Measurements from ENCODE around the gene VARS1.
"Not testable (repeated sequence)": the region's sequence is repeated elsewhere in the genome, so short reads cannot be mapped to it uniquely, and the experiment has no call there.

Gene VARS1

DNA sequence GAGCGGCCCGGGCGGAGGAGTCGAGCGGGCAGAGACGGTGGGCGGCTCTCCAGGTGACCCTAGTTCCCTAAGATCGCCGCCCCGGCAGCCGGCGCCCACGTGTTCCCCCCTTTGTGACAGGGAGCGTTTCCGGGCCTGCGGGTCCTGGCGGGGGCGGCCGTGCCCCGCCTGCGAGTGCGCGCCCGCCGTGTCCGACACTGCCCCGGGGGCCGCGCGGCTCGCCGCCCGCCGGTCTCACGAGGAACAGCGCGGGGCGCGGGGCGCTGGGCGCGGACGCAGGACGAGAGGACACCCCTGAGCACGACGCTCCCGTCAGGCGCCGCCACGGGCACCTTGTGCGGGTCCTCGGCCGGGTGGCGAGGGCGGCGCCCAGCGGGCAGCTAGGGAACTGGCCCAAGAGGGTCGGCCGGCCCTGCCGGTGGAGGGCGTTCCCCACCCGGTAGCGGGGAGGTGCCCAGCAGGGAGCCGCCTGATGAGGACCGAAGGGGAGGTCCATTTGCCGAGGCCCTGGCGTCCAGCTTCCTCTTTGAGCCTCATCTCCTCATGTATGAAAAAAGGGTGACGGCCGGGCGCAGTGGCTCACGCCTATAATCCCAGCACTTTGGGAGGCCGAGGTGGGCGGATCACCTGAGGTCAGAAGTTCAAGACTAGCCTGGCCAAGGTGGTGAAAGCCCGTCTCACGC is at the start of gene VARS1:
VARS1 (minus strand) TSS at position 137 of the 683 bp plus-strand sequence. CDS start 535 bp downstream, outside the sequence.
- H3K36me3 ChIP-seq (ENCODE audit: control insufficient read depth, low read length) = peaks cover 53% of the 10 kb centered on the region
- H3K9me2 ChIP-seq (replicated peaks; ENCODE audit: control insufficient read depth, low read length) = no peaks in the 10 kb centered on the region
- H4K20me1 ChIP-seq (ENCODE audit: control insufficient read depth, insufficient read depth, low read depth, low read length) = no peaks in the 10 kb centered on the region
- H3K27me3 ChIP-seq (ENCODE audit: control insufficient read depth, low read length) = no peaks in the 10 kb centered on the region
- H3K27ac ChIP-seq (ENCODE audit: low read depth, low read length) = peak within 1 kb of the TSS; percentile 71
- H3K9me3 ChIP-seq (ENCODE audit: control insufficient read depth, insufficient read depth, low read length) = no peaks in the 10 kb centered on the region
- H3K4me2 ChIP-seq (ENCODE audit: low read length) = peak within 1 kb of the TSS; percentile 89
- TF ChIP-seq CTCF (IDR thresholded peaks at IDR 0.05; ENCODE audit: low read depth, low read length, poor library complexity, severe bottlenecking) = peak; percentile 68
- TF ChIP-seq EZH2phosphoT487 (IDR thresholded peaks at IDR 0.05; ENCODE audit: borderline replicate concordance, low read length) = no peak
- peaks cover 38% of the 10 kb centered on the region for H3K79me2 ChIP-seq (ENCODE audit: control insufficient read depth, low read length)
- H3F3A ChIP-seq (ENCODE audit: control insufficient read depth, insufficient read depth) = peaks cover 17% of the 10 kb centered on the region
- peak within 1 kb of the TSS; percentile 97 for H3K4me3 ChIP-seq (ENCODE audit: low read length)
- H3K4me1 ChIP-seq (ENCODE audit: control insufficient read depth, low read length) = peaks cover 46% of the 10 kb centered on the region

- Histone ChIP-seq H3K79me2 (ENCODE audit: control insufficient read depth, low read length) (no peaks in the 10 kb centered on the region), H3K4me1 (ENCODE audit: control insufficient read depth, low read length) (no peaks in the 10 kb centered on the region), H3K27ac (ENCODE audit: low read depth, low read length) (no peak overlapping the region)
Observed at GRCh38 chr6:31844507-31844906, 49.0 kb upstream of the VARS1 start.

GRCh38 chr6:31842053-31842452 is 46.5 kb upstream of the VARS1 start:
- Histone ChIP-seq H3K4me3 (ENCODE audit: low read length) (no peak overlapping the region), H3K36me3 (ENCODE audit: control insufficient read depth, low read length) (peaks cover 51% of the 10 kb centered on the region), H3K79me2 (ENCODE audit: control insufficient read depth, low read length) (peaks cover 21% of the 10 kb centered on the region), H3K4me1 (ENCODE audit: control insufficient read depth, low read length) (peaks cover 19% of the 10 kb centered on the region), H4K20me1 (ENCODE audit: control insufficient read depth, insufficient read depth, low read depth, low read length) (peaks cover 19% of the 10 kb centered on the region), H3K9me2 (replicated peaks; ENCODE audit: control insufficient read depth, low read length) (no peaks in the 10 kb centered on the region), H3K27ac (ENCODE audit: low read depth, low read length) (no peak overlapping the region), H3K4me2 (ENCODE audit: low read length) (no peak overlapping the region), H3K9me3 (ENCODE audit: control insufficient read depth, insufficient read depth, low read length) (no peaks in the 10 kb centered on the region), H3K27me3 (ENCODE audit: control insufficient read depth, low read length) (no peaks in the 10 kb centered on the region; the same call in 1 of the 2 replicates), H3F3A (ENCODE audit: control insufficient read depth, insufficient read depth) (peaks cover 78% of the 10 kb centered on the region)
- TF ChIP-seq CTCF (IDR thresholded peaks at IDR 0.05; ENCODE audit: low read depth, low read length, poor library complexity, severe bottlenecking) (no peak), EZH2phosphoT487 (IDR thresholded peaks at IDR 0.05; ENCODE audit: borderline replicate concordance, low read length) (no peak)

More at GRCh38 chr6:31844507-31844906, 49.0 kb upstream of the VARS1 start:
- Histone ChIP-seq H3K4me2 (ENCODE audit: low read length) (no peak overlapping the region), H3F3A (ENCODE audit: control insufficient read depth, insufficient read depth) (peaks cover 63% of the 10 kb centered on the region), H3K36me3 (ENCODE audit: control insufficient read depth, low read length) (peaks cover 27% of the 10 kb centered on the region), H3K4me3 (ENCODE audit: low read length) (no peak overlapping the region), H4K20me1 (ENCODE audit: control insufficient read depth, insufficient read depth, low read depth, low read length) (no peaks in the 10 kb centered on the region), H3K9me2 (replicated peaks; ENCODE audit: control insufficient read depth, low read length) (no peaks in the 10 kb centered on the region), H3K27me3 (ENCODE audit: control insufficient read depth, low read length) (no peaks in the 10 kb centered on the region), H3K9me3 (ENCODE audit: control insufficient read depth, insufficient read depth, low read length) (no peaks in the 10 kb centered on the region)
- TF ChIP-seq CTCF (IDR thresholded peaks at IDR 0.05; ENCODE audit: low read depth, low read length, poor library complexity, severe bottlenecking) (no peak), EZH2phosphoT487 (IDR thresholded peaks at IDR 0.05; ENCODE audit: borderline replicate concordance, low read length) (no peak)

DNA sequence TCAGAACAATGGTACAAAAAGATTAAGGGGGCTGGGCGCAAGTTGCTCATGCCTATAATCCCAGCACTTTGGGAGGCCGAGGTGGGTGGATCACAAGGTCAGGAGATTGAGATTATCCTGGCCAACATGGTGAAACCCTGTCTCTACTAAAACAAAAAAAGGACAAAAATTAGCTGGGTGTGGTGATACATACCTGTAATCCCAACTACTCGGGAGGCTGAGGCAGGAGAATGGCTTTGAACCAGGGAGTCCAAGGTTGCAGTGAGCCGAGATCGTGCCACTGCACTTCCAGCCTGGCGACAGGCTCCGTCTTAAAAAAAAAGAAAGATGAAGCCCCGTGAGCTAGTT is 44.2 kb upstream of the VARS1 start:
- Histone ChIP-seq H3K36me3 (ENCODE audit: control insufficient read depth, low read length) (peaks cover 74% of the 10 kb centered on the region), H3K4me1 (ENCODE audit: control insufficient read depth, low read length) (peaks cover 24% of the 10 kb centered on the region), H4K20me1 (ENCODE audit: control insufficient read depth, insufficient read depth, low read depth, low read length) (peaks cover 23% of the 10 kb centered on the region), H3K79me2 (ENCODE audit: control insufficient read depth, low read length) (peaks cover 44% of the 10 kb centered on the region), H3F3A (ENCODE audit: control insufficient read depth, insufficient read depth) (peaks cover 87% of the 10 kb centered on the region)
- H3K27me3 ChIP-seq (ENCODE audit: control insufficient read depth, low read length); H3K9me3 ChIP-seq (ENCODE audit: control insufficient read depth, insufficient read depth, low read length); H3K4me3 ChIP-seq (ENCODE audit: low read length); H3K27ac ChIP-seq (ENCODE audit: low read depth, low read length); H3K4me2 ChIP-seq (ENCODE audit: low read length); H3K9me2 ChIP-seq (replicated peaks; ENCODE audit: control insufficient read depth, low read length): not testable (repeated sequence)

Data from DOHH2 (cell line).